A204.1 (cell line): Measurements from ENCODE around the gene IGSF11.

Source experiments
- FAIRE-seq: peaks from 2 replicates; lab custom pipeline; 2012; peaks lifted over from hg19 to GRCh38; lab: Jason Lieb, UNC

IGSF11 gene

GRCh38 chr3:118949113-118949760, 85.4 kb downstream of the IGSF11 start:
- FAIRE-seq, result no peak

GRCh38 chr3:118948146-118948545, 86.5 kb downstream of the IGSF11 start:
- FAIRE-seq, result no peak

- FAIRE-seq, result no peak
Measured at GRCh38 chr3:118946449-118946848, 88.2 kb downstream of the IGSF11 start.

GRCh38 chr3:118945834-118946233, 88.8 kb downstream of the IGSF11 start:
- no peak for FAIRE-seq

- FAIRE-seq, result no peak
Measured at GRCh38 chr3:118943597-118943996, 91.0 kb downstream of the IGSF11 start.

GRCh38 chr3:118942671-118943070, 92.0 kb downstream of the IGSF11 start:
- FAIRE-seq, result no peak

DNA sequence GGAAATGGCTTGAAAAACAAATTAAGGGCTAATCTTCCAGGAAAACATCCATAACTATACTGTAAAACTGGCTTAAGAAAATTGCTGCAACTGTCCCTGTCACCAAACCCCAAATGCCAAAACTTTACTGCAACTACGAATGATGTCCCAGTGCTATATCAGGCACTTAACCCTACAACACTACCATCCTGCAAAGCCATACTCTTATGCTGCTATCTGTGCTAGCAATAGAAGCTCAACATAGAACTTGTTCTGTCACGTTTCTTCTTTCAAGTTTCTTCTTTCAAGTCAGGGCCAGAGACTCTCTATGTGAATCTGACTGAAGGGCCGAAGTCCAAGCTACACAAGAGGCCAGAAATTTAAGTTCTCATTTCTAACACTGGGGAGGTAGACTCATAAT, 92.5 kb downstream of the IGSF11 start:
- FAIRE-seq, result no peak

GRCh38 chr3:118941236-118941635, 93.4 kb downstream of the IGSF11 start:
- no peak for FAIRE-seq

DNA sequence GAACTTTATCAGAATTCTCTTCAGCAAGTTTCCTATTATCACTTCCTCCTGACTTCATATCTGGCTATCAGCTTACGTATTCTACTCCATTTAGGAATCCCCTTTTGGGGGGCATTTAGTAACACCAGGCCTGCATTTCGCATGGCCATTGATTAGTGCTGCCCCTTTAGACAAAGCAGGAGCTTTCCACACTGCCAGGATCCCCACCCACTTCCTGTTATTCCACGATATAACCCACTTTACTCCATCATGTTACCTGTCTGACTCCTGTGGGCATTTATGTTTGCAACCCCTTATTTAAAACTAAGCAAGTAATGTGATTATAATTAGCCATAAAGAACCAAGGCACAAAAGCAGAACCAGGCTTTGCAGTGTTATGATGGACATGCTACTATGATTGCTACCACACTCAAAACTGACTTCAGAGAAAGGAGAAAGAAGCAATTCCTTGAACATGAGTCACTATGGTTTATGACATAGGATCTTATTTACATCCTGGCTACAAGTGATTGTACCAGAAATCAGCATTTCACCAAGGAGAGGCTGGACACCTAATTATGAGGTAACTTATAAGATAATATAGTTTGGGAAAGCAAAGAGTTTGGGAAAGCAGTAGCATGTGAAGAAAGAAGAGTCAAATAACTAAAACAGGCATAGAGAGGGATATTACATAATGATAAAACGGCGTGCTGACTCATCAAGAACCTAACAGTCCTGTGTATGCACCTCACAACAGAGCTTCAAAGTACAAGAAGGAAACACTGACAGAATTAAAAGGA, 96.3 kb downstream of the IGSF11 start:
- no peak for FAIRE-seq

GRCh38 chr3:118936811-118937210, 97.8 kb downstream of the IGSF11 start:
- no peak for FAIRE-seq

GRCh38 chr3:118932822-118933558, 101.7 kb downstream of the IGSF11 start:
- FAIRE-seq, result no peak

GRCh38 chr3:118931996-118932395, 102.7 kb downstream of the IGSF11 start:
- FAIRE-seq, result no peak

DNA sequence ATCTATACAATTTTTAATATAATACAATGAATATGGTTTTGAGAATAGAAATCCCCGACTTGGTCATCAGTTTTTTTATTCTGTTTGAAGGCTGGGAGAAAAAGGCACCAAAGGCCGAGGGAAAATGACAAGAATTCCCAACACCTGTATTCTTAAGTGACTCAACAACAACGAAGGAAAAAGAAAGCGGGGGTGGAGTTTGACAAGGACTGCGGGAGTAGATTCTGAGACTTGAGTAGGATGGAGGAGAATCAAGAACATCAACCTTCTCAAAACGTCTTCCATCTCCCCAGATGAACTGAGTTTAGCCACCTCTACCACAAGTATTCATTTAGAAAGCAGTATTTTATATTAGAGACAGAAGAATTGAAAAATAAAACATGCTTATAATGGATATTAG, 107.2 kb downstream of the IGSF11 start:
- no peak for FAIRE-seq

- FAIRE-seq, result no peak
Measured at GRCh38 chr3:118912188-118912587, 122.5 kb downstream of the IGSF11 start.

DNA sequence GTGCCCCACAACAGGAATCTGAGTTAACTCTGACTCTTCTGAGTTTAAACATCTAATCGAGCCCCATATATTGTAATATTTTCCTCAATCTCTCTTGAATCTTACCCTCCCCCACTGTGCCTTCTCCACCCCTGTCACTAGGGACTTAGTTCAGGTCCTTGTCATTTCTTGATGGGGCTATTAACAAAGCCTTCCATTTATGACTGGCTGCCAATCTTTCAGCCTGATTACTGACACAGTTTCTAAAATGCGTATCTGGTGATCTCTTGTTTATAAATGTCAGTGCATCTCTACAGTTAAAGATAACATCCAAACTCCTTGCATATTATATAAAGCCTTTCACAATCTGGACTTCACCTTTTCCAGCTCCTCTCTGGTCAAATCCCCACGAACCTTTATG, 124.3 kb downstream of the IGSF11 start:
- FAIRE-seq, result no peak

- FAIRE-seq, result no peak
Measured at GRCh38 chr3:118909763-118910162, 124.9 kb downstream of the IGSF11 start.

- FAIRE-seq, result no peak
Measured at GRCh38 chr3:118907909-118908308, 126.7 kb downstream of the IGSF11 start.

DNA sequence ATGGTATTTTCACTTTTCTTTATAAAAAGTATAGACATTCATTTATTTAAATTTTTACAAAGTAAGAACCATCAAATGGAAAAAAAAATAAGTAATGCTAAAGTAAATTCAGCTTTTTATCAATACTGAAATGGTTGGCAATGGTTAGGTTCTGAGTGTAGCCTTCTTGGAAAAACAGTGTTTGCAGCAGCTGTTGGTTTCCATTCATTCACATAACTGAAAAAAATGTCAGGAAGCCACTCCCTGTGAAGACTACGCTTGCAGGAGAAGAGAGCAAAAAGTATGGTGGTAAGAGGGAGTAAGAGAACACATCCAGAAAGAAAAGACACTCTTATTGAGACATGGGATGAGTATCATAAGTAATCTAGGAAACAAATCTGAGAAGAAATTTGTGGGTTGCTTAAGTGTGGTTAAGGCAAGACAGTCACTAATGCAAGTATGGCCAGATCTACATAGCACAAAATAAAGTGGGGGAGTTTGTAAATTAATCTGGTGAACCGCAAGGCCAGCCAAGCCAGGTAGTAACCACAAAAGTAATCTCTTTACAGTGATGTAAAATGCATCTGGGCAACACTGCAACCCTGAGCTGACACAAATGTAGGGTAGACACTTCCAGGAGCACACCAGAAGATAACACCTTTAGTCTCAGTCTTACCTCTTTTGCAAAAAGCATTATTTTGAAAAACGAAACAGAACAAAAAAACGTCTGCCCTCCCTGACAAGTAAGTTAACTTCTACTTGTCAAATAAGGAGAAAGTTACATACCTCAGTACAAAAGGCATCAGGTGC, 133.7 kb downstream of the IGSF11 start:
- FAIRE-seq, result no peak

GRCh38 chr3:118890206-118890605, 144.4 kb downstream of the IGSF11 start:
- FAIRE-seq, result no peak

DNA sequence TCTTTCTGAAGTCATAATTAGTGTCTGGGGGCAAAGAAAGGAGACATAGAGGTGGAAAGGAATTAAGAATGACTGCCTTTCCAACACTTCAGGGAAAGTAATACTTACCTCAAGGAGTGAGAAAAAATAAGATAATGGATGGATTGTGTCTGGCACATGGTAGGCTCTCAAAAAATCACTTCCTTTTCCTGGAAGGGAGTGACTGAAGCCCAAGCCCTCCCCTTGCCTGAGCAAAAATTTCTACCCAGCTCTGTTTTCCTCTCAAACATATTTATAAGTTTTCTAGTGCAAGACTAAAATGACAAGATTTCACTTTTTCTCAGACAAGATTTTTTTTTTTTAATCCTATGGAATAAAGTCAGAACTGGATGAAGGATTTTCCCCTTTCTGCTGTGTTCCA, 145.0 kb downstream of the IGSF11 start:
- no peak for FAIRE-seq

DNA sequence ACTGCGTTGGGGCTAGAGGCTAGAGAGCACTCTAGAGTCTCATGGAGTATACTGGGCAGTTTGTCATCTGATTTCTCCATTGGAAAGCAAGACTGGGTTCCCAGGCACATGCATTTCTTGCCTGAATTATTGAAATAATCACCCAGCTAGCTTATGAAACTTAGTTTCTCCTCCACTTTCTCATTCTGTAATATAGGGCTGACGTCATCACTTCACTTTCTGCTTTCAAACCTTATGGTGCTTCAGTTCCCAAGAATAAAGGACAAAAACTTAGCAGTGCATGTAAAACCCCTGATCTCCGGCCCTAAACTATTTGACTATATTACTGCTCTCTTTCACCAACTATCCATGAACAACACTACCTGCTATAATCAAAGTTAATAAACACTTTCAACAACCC, 147.9 kb downstream of the IGSF11 start:
- no peak for FAIRE-seq

- FAIRE-seq, result no peak
Measured at GRCh38 chr3:118884748-118885206, 149.9 kb downstream of the IGSF11 start.
